NCI-H774 (cell line): ENCODE results near the gene MTX1.

Source experiments
- DNase-seq: peaks from one replicate; lab custom pipeline; 2025; lab: John Stamatoyannopoulos, UW

The MTX1 gene

DNA sequence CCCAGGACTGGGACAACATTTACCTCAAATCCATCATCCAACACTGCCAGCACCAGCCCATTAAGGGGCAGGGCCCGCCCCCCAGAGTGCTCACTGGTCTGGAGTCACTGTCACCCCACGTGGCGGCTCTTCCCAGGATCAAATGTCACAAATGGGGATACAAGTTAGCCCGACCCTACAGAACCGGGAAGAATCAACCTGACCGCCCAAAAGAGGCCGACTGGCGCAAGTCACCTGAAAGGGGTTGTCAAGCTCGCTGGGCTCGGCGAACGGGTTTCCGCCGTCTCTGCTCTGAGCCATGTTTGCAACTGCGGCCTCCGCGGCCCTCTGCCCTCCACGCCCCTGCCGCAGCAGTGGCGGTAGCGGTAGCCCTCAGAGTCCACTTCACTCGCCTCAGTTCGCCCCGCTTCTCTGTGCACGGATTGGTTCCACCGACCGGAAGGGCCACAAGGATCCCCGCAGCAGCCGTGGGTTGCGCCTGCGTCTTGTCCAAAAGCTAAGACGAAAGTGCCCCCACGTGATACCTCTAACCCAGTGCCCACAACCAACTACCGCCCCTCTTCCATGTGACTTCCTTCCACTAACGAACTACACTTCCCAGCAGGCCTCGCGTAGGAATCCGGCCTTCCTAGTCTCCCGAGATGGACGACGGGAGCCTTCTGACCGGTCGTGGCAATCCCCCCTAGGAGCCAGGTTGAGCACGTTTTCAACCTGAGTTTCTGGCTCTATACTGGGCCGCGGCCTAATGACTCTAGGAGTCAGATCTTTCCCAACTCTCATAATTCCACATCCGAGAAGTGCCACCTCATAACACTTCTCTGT, 53.6 kb downstream of the MTX1 start, which contains the start of gene SCAMP3:
Gene SCAMP3 (minus strand): TSS at position 509 of the 822 bp plus-strand sequence. CDS start 209 bp downstream, at position 300.
- DNase-seq = peak; percentile 98

DNA sequence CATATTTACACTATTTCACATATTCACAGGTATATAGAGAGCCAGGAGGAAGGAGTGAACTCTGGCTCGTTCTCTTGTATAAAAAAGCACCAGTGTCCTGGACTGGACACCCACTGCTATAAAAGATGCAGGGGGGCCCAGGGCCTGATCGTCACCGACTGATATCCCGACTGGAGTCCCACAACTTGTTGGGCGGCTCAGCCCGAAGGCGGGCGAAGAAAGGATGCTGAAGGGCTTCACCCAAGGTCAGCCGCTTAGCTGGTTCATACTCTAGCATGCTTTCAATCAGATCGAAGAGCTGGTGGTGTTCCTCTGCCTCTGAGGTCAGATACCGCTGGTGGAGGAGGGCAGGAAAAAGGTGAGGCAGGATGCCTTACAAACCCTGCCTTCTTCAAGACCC, 54.6 kb downstream of the MTX1 start:
- DNase-seq = no peak
